Brain microvascular endothelial cell (primary cell): Measurements from ENCODE around the gene ARHGAP10.

Experiments
- DNase-seq: peaks from one replicate; pipeline ENCODE4 v3.0.0-alpha.2; 2020
- H3K27ac ChIP-seq: fragments of 250-450 bp; sonication (Bioruptor Pico); 2 replicates; pipeline ENCODE4 v1.5.1; 2020; ENCODE audit warnings: mild to moderate bottlenecking, moderate library complexity
- H3K27me3 ChIP-seq: fragments of 250-450 bp; sonication (Bioruptor Pico); replicated peaks from 2 replicates; pipeline ENCODE4 v1.5.1; 2020; ENCODE audit warnings: mild to moderate bottlenecking
- H3K36me3 ChIP-seq: fragments of 250-450 bp; sonication (Bioruptor Pico); replicated peaks from 2 replicates; pipeline ENCODE4 v1.5.1; 2020; ENCODE audit warnings: mild to moderate bottlenecking
- H3K4me3 ChIP-seq: 2 replicates; pipeline ENCODE4 v1.5.1; 2011; ENCODE audit warnings: low read depth, mild to moderate bottlenecking, control low read depth, low read length, moderate library complexity
- in situ Hi-C: cut with HindIII; loops from 2 replicates; pipeline ENCODE4 v1.10.0; 2017; ENCODE audit warnings: low sequenced_read_pairs, low pct_ligation_motif_present
- TF ChIP-seq, protein P1 (sequence below): IDR thresholded peaks from 2 replicates; pipeline ENCODE4 v1.5.1; 2011; ENCODE audit warnings: low read depth, mild to moderate bottlenecking, moderate library complexity, low read length, control low read depth, inconsistent platforms; ENCODE audit errors: missing control alignments

Gene ARHGAP10

DNA sequence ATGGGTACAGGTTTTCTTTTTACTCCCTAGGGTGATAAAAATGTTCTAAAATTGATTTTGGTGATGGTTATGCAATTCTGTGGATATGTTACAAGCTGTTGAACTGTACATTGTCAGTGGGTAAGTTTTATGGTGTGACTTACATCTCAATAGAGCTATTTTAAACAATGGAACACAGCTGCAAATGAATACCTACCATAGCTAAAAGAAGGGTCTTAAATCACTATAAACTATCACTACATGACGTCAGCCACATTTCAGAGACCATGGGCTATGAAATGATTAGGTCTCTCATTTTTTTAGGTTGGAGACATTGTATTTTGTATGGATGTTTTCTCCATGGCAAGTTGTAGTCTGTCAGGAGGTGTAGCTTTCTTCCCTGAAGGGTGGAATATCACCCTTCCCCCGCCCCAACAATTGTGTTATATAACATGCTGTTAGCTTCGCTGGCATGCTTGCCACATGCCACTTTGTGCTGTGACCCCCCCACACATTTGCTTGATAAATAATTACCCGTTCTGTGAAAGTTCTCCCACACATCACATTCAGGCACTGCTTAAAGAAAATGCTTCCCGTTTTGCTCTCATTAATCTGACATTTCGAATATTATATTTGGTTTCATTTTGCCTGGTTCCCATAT, 159.7 kb downstream of the ARHGAP10 start:
- Histone ChIP-seq H3K36me3 (peaks cover 10% of the 10 kb centered on the region), H3K27ac (no peak overlapping the region), H3K4me3 (no peak overlapping the region), H3K27me3 (no peaks in the 10 kb centered on the region)
- DNase-seq: no peak
- TF ChIP-seq, protein P1, sequence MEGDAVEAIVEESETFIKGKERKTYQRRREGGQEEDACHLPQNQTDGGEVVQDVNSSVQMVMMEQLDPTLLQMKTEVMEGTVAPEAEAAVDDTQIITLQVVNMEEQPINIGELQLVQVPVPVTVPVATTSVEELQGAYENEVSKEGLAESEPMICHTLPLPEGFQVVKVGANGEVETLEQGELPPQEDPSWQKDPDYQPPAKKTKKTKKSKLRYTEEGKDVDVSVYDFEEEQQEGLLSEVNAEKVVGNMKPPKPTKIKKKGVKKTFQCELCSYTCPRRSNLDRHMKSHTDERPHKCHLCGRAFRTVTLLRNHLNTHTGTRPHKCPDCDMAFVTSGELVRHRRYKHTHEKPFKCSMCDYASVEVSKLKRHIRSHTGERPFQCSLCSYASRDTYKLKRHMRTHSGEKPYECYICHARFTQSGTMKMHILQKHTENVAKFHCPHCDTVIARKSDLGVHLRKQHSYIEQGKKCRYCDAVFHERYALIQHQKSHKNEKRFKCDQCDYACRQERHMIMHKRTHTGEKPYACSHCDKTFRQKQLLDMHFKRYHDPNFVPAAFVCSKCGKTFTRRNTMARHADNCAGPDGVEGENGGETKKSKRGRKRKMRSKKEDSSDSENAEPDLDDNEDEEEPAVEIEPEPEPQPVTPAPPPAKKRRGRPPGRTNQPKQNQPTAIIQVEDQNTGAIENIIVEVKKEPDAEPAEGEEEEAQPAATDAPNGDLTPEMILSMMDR: no peak
- in situ Hi-C loops: no loop called here

DNA sequence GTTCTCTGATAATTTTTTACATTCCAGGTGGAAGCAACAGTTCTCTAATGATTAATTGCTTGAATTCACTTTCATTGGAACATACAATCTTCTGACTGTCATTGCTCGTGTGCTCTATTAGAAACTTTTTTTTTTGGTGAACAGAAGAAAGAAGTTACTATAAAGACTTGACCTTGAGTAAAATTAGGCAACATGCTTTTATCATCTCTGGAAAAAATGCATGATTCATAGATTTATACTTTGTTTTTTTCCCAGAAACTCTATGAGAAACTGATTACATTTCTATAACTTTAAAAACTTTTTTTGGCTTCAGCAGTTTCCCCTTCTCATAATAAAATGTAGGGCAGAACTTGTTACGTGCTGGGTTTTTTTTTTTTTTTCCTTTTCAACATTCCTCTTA, 167.6 kb downstream of the ARHGAP10 start:
- Histone ChIP-seq H3K27me3 (no peaks in the 10 kb centered on the region), H3K36me3 (no peaks in the 10 kb centered on the region), H3K4me3 (no peak overlapping the region), H3K27ac (no peak overlapping the region)
- in situ Hi-C loops: no loop called here
- no peak for DNase-seq
- TF ChIP-seq, protein P1: no peak

- TF ChIP-seq, protein P1: no peak
- Histone ChIP-seq H3K27ac (no peak overlapping the region), H3K27me3 (no peaks in the 10 kb centered on the region), H3K36me3 (no peaks in the 10 kb centered on the region), H3K4me3 (no peak overlapping the region)
- no peak for DNase-seq
- in situ Hi-C loops: no loop called here
Observed at GRCh38 chr4:147901388-147901787, 169.5 kb downstream of the ARHGAP10 start.

DNA sequence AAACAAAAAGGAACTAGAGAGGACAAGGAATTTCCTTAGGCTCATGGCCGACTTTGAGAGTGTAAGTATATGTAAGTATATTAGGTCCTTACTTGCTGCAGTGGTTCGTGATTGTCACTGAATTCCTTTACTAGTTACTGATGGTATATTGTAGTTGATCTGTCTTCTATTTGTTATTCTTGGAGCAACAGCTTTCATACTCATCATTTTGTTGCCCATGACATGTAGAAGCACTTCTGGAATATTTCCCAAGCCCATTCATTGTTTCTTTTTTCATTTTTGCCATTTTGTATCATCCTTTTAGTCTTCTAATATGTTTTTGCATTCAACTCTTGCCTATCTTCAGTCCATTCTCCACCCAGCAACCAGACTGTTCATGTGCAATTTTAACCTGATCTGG, 170.0 kb downstream of the ARHGAP10 start:
- Histone ChIP-seq H3K27me3 (no peaks in the 10 kb centered on the region), H3K4me3 (no peak overlapping the region), H3K36me3 (no peaks in the 10 kb centered on the region), H3K27ac (no peak overlapping the region)
- in situ Hi-C loops: no loop called here
- TF ChIP-seq, protein P1: no peak
- no peak for DNase-seq

DNA sequence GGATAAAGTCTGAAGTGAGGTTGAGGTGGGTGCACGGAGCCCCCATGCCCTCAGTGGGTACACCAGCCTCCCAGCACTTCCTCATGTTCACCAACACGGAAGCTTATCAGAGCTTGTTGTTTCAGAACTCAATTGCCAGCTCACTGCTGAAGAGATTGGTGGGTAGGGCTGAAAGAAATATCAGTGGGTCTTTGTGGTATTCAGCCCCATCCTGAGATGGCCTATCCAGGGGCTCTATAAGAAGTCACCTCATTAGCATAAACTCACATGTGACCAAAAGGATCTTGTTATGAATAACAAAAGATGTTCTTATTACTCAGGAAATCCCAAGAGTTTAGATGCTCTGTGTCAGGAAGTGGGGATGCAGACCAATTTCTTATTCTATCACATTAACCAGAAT, 177.3 kb downstream of the ARHGAP10 start:
- Histone ChIP-seq H3K36me3 (peaks cover 14% of the 10 kb centered on the region), H3K27me3 (no peaks in the 10 kb centered on the region)
- in situ Hi-C loops: no loop called here

More for the DNA sequence above, 177.3 kb downstream of the ARHGAP10 start:
- Histone ChIP-seq H3K4me3 (no peak overlapping the region), H3K27ac (no peak overlapping the region)
- TF ChIP-seq, protein P1: no peak
- DNase-seq: no peak
